Mucosa of descending colon (tissue), 3 donors: Measurements from ENCODE around the gene PARP8. TPM values are rescaled to one million over a fixed set of nuclear protein-coding genes. Genes with fewer than 3 reads are reported as not detected.
"Not testable (repeated sequence)": the region's sequence is repeated elsewhere in the genome, so short reads cannot be mapped to it uniquely, and the experiment has no call there.

Source experiments
- ATAC-seq: fragments of 200-7000 bp; cut with Tn5 transposase; one replicate; pipeline ENCODE4 v1.9.1; 2020; ENCODE audit warnings: mild to moderate bottlenecking, moderate library complexity
- DNase-seq, 3 donors: peaks; one replicate each; pipeline ENCODE4 v3.0.0-alpha.2; 2020
- H3K36me3 ChIP-seq: fragments of 200-600 bp; one replicate; pipeline ENCODE4 v1.8.0; 2021; ENCODE audit warnings: low read depth, mild to moderate bottlenecking
- H3K4me1 ChIP-seq: fragments of 200-600 bp; one replicate; pipeline ENCODE4 v1.8.0; 2021; ENCODE audit warnings: low read depth, mild to moderate bottlenecking
- H3K4me3 ChIP-seq: fragments of 200-600 bp; one replicate; pipeline ENCODE4 v1.8.0; 2021; ENCODE audit warnings: mild to moderate bottlenecking
- H3K9me3 ChIP-seq: fragments of 200-600 bp; one replicate; pipeline ENCODE4 v1.8.0; 2021; ENCODE audit warnings: mild to moderate bottlenecking
- CTCF ChIP-seq: fragments of 200-600 bp; IDR thresholded peaks from one replicate; pipeline ENCODE4 v1.8.0; 2022; ENCODE audit warnings: antibody characterized with exemption, mild to moderate bottlenecking
- intact Hi-C, 2 donors: fragments of 100-400 bp; cut with DNase I in 1 of 2; cut with micrococcal nuclease in 1 of 2; formaldehyde crosslinking; loops; one replicate each; pipeline versions ENCODE4 v1.11.0 to v1.11.1; 2022; cut with DNase I, micrococcal nuclease
- long read RNA-seq, 2 donors: library from polyadenylated mRNA; unstranded; transcript quantifications; one replicate each; pipeline ENCODE4 v2.0.0, GENCODE V29; 2019 to 2021
- total RNA-seq, 3 donors: library from RNA; stranded (reverse); fragmentation: NEBNext Ultra II Directional in 2 of 3; extraction: Animal tissue kit (Norgen Biotek cat#: 25700) in 2 of 3; gene quantifications; one replicate each; pipeline versions ENCODE4 v1.2.1 to v1.2.4, GENCODE V29; 2021 to 2023
- donor health status: DM: no; HTN: no; CAD: no; lungs with moderate emphysema.
- donor health status: DM: no; HTN: no; CAD: no.
- donor health status: DM: no; HTN: yes; CAD: no.

Gene PARP8
- 10 to 100 TPM in 2 of 3 donors, 1 to 10 TPM in 1; 7.4 to 29.3 (median 20.1) TPM for total RNA-seq
- long read RNA-seq, donor 1, full-length matches to known transcripts, result 1 of 6 reads
- long read RNA-seq, donor 1, partial matches to known transcripts, result 1 of 6 reads
- long read RNA-seq, donor 1, other reads (novel, unspliced or antisense), result 4 of 6 reads
- long read RNA-seq, donor 2, full-length matches to known transcripts, result 1 of 4 reads
- long read RNA-seq, donor 2, partial matches to known transcripts, result 1 of 4 reads
- long read RNA-seq, donor 2, other reads (novel, unspliced or antisense), result 2 of 4 reads

- peak; percentile 42 for ATAC-seq
- Histone ChIP-seq H3K4me3 (peak within 1 kb of the TSS; percentile 70), H3K36me3 (no peaks in the 10 kb centered on the region), H3K4me1 (no peaks in the 10 kb centered on the region), H3K9me3 (no peaks in the 10 kb centered on the region)
- TF ChIP-seq CTCF, result no peak
- DNase-seq, result peak; percentile 52 to 72 (median 66)
- intact Hi-C loops, result no loop called here
These were observed at the start of gene PARP8 for GRCh38 chr5:50666261-50667022. Gene PARP8, plus strand, starts transcription at chr5:50666637. Its CDS starts 459 bp downstream, at chr5:50667096.

GRCh38 chr5:50623666-50624065, 42.8 kb upstream of the PARP8 start:
- no peaks in the 10 kb centered on the region for H3K4me1 ChIP-seq
- no peak for DNase-seq
- intact Hi-C loops, result no loop called here
- no peak for TF ChIP-seq CTCF
- no peak for ATAC-seq
- H3K36me3 ChIP-seq, result no peaks in the 10 kb centered on the region
- no peak overlapping the region for H3K4me3 ChIP-seq
- H3K9me3 ChIP-seq, result no peaks in the 10 kb centered on the region

- H3K4me1 ChIP-seq, H3K4me3 ChIP-seq, H3K9me3 ChIP-seq, H3K36me3 ChIP-seq, intact Hi-C loops, ATAC-seq: not testable (repeated sequence)
- DNase-seq, result peak in 1 of 3 donors; percentile 27
These were observed 31.6 kb upstream of the PARP8 start for GRCh38 chr5:50634866-50635265.

GRCh38 chr5:50637576-50637975, 28.9 kb upstream of the PARP8 start:
- H3K9me3 ChIP-seq, DNase-seq, ATAC-seq, H3K4me1 ChIP-seq, intact Hi-C loops, H3K4me3 ChIP-seq, H3K36me3 ChIP-seq: not testable (repeated sequence)

GRCh38 chr5:50646591-50646990, 19.8 kb upstream of the PARP8 start:
- no peaks in the 10 kb centered on the region for H3K9me3 ChIP-seq

GRCh38 chr5:50647726-50648125, 18.7 kb upstream of the PARP8 start:
- intact Hi-C loops, result no loop called here
- ATAC-seq (no peak), DNase-seq (no peak)
- no peak for TF ChIP-seq CTCF
- Histone ChIP-seq H3K36me3 (no peaks in the 10 kb centered on the region), H3K4me3 (no peak overlapping the region), H3K9me3 (no peaks in the 10 kb centered on the region), H3K4me1 (no peaks in the 10 kb centered on the region)

More at GRCh38 chr5:50646591-50646990, 19.8 kb upstream of the PARP8 start:
- intact Hi-C loops, result no loop called here
- no peak for TF ChIP-seq CTCF
- DNase-seq, result no peak
- H3K4me3 ChIP-seq, result no peak overlapping the region
- ATAC-seq, result no peak
- no peaks in the 10 kb centered on the region for H3K36me3 ChIP-seq
- no peaks in the 10 kb centered on the region for H3K4me1 ChIP-seq
